Skeletal muscle satellite cell (primary cell): Measurements from ENCODE around the gene PISD.

Experiments used
- H3K27me3 ChIP-seq: 2 replicates; pipeline ENCODE4 v1.7.0; 2013; ENCODE audit warnings: low read length; ENCODE audit not compliant: control insufficient read depth, insufficient read depth
- H3K36me3 ChIP-seq: 2 replicates; pipeline ENCODE4 v1.7.0; 2013; ENCODE audit warnings: mild to moderate bottlenecking, control low read depth, low read length; ENCODE audit not compliant: insufficient read depth
- H3K4me1 ChIP-seq: 2 replicates; pipeline ENCODE4 v1.7.0; 2013; ENCODE audit warnings: low read length; ENCODE audit not compliant: control insufficient read depth, insufficient read depth
- H3K4me2 ChIP-seq: 2 replicates; pipeline ENCODE4 v1.7.0; 2013; ENCODE audit warnings: mild to moderate bottlenecking, low read length
- H3K4me3 ChIP-seq: 2 replicates; pipeline ENCODE4 v1.7.0; 2013; ENCODE audit warnings: low read length
- H3K9ac ChIP-seq: 2 replicates; pipeline ENCODE4 v1.7.0; 2013; ENCODE audit warnings: mild to moderate bottlenecking, low read depth, low read length, moderate library complexity
- H3K9me3 ChIP-seq: replicated peaks from 2 replicates; pipeline ENCODE4 v1.7.0; 2013; ENCODE audit warnings: mild to moderate bottlenecking, control low read depth, low read length

Gene PISD

DNA sequence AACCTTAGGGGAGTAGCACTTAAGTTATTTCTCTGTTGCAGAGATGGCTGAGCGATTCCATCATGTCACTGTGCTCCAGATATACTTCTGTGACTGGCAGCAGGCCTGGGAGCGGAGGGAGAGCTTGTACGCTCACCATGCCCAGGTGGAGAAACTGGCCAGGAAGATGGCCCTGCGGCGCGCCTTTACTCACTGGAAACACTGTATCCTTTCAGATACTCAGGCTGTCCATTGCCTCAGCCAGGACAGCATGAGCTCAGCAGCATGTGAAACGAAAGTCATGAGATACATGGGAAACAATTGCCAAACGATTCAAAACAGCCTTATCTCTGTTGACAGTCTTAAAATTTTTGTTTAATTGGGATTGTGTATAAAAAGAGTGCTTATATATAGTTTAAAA lies 86.8 kb downstream of the PISD start:
- Histone ChIP-seq H3K9me3 (no peaks in the 10 kb centered on the region), H3K4me3 (no peak overlapping the region), H3K27me3 (no peaks in the 10 kb centered on the region), H3K9ac (no peak overlapping the region), H3K4me1 (peaks cover 7% of the 10 kb centered on the region), H3K36me3 (peaks cover 10% of the 10 kb centered on the region), H3K4me2 (no peak overlapping the region)

GRCh38 chr22:31574055-31574670 lies 87.9 kb downstream of the PISD start:
- no peaks in the 10 kb centered on the region for H3K4me1 ChIP-seq
- no peak overlapping the region for H3K4me2 ChIP-seq
- H3K27me3 ChIP-seq: no peaks in the 10 kb centered on the region
- H3K9ac ChIP-seq: no peak overlapping the region
- no peaks in the 10 kb centered on the region for H3K9me3 ChIP-seq
- H3K36me3 ChIP-seq: peaks cover 10% of the 10 kb centered on the region
- H3K4me3 ChIP-seq: no peak overlapping the region

- Histone ChIP-seq H3K4me3 (no peak overlapping the region), H3K36me3 (peaks cover 10% of the 10 kb centered on the region), H3K9ac (no peak overlapping the region), H3K9me3 (no peaks in the 10 kb centered on the region), H3K4me2 (no peak overlapping the region), H3K27me3 (no peaks in the 10 kb centered on the region), H3K4me1 (no peaks in the 10 kb centered on the region)
Measured at GRCh38 chr22:31572939-31573338, 89.1 kb downstream of the PISD start.

- H3K27me3 ChIP-seq: no peaks in the 10 kb centered on the region
- H3K36me3 ChIP-seq: no peaks in the 10 kb centered on the region
- no peak overlapping the region for H3K9ac ChIP-seq
- H3K4me1 ChIP-seq: no peaks in the 10 kb centered on the region
- H3K9me3 ChIP-seq: no peaks in the 10 kb centered on the region
- no peak overlapping the region for H3K4me3 ChIP-seq
- no peak overlapping the region for H3K4me2 ChIP-seq
Measured at GRCh38 chr22:31569126-31569525, 92.9 kb downstream of the PISD start.
